ENCODE data around the gene C7orf25. TPM values are rescaled to one million over a fixed set of nuclear protein-coding genes. Genes with fewer than 3 reads are reported as not detected.

Gene C7orf25
- total and polyA plus RNA-seq, 2 of the 13 experiments (the other 11 are each of a cell fraction or from before 2014, with no cell fraction given): 0.37 to 1.3 TPM

DNA sequence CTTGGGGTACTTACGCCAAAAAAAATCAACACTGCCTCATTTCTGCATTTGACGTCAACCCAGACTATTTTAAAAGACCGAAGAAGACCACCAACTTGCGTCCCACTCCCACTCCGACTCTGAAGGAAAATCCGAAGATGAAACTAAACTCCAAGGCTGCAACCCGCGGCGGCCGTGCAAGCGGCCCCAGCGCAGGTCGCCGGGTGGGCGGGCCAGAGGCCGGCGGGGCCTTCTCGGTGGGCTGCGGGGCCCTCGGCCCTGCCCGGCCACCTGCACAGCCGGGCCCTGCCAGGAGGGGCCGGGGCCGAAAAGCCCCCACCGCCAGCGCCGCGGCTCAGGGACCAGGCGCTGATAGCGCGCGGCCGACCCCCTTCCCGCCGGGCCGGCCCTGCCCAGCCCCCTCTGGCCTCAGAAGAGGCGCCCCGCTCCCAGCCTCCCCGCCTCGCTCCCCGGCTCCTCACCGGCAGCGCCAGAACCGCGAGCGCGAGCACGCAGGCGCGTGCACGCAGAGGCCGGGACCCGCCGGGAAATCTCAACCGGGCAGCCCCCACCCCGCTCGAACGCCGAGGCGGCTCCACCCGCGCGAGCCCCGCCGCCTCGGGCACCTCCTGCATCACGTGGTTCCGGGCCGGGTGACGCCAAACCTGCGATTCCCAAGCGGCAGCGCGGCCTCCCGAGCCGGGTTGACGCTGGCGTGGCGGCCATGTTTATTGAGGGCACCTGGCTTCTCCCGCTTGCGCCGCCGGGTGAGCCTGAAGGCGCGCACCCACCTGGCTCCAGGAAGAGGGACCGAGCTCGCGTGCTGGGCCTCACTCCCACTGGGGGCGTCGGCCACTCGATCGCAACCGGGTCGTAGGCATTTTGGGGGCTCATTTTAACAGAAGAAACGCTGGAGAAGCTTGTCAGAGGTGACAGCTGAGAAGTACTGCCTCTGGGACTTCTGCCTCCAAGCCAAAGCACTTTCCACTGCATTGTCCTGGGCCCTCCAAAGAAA is at the start of gene C7orf25 (continued):
- TF ChIP-seq KDM2A (CRISPR knock-in tag; IDR thresholded peaks at IDR 0.05; ENCODE audit: borderline replicate concordance, low read depth) (peak; percentile 98), DNMT1 (CRISPR knock-in tag; IDR thresholded peaks at IDR 0.05) (peak; percentile 76; the same call in 1 of the 2 replicates), HDAC6 (IDR thresholded peaks at IDR 0.05; ENCODE audit: low read depth, low read length) (no peak), ZNF713 (CRISPR knock-in tag; IDR thresholded peaks at IDR 0.05) (0 out of 2 replicates have a peak, but pooled peaks have one; percentile 84), ATF7 (IDR thresholded peaks at IDR 0.05) (no peak), ATF7 (CRISPR knock-in tag; IDR thresholded peaks at IDR 0.05) (no peak), U2AF1 (optimal IDR thresholded peaks at IDR 0.05; ENCODE audit: low read depth, low read length) (peak; percentile 37), ZNF749 (CRISPR knock-in tag; IDR thresholded peaks at IDR 0.05; ENCODE audit: borderline replicate concordance) (peak; percentile 88; the same call in 1 of the 2 replicates), ZNF75D (CRISPR knock-in tag; IDR thresholded peaks at IDR 0.05; ENCODE audit: borderline replicate concordance) (no peak), MXD4 (CRISPR knock-in tag; IDR thresholded peaks at IDR 0.05) (no peak; the same call in none of the 2 replicates), HOXA3 (CRISPR knock-in tag; IDR thresholded peaks at IDR 0.05) (peak; percentile 94), ZNF616 (CRISPR knock-in tag; IDR thresholded peaks at IDR 0.05; ENCODE audit: low read depth) (peak; percentile 81; the same call in 1 of the 2 replicates)
- TF ChIP-seq, protein P1, sequence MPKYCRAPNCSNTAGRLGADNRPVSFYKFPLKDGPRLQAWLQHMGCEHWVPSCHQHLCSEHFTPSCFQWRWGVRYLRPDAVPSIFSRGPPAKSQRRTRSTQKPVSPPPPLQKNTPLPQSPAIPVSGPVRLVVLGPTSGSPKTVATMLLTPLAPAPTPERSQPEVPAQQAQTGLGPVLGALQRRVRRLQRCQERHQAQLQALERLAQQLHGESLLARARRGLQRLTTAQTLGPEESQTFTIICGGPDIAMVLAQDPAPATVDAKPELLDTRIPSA (CRISPR knock-in tag; IDR thresholded peaks at IDR 0.05; ENCODE audit: borderline replicate concordance): no peak; the same call in 1 of the 2 replicates
- TF ChIP-seq, protein P2, sequence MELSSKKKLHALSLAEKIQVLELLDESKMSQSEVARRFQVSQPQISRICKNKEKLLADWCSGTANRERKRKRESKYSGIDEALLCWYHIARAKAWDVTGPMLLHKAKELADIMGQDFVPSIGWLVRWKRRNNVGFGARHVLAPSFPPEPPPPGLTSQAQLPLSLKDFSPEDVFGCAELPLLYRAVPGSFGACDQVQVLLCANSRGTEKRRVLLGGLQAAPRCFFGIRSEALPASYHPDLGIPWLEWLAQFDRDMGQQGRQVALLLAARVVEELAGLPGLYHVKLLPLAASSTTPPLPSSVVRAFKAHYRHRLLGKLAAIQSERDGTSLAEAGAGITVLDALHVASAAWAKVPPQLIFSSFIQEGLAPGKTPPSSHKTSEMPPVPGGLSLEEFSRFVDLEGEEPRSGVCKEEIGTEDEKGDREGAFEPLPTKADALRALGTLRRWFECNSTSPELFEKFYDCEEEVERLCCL (CRISPR knock-in tag; IDR thresholded peaks at IDR 0.05; ENCODE audit: borderline replicate concordance): no peak
- TF ChIP-seq, protein P3, sequence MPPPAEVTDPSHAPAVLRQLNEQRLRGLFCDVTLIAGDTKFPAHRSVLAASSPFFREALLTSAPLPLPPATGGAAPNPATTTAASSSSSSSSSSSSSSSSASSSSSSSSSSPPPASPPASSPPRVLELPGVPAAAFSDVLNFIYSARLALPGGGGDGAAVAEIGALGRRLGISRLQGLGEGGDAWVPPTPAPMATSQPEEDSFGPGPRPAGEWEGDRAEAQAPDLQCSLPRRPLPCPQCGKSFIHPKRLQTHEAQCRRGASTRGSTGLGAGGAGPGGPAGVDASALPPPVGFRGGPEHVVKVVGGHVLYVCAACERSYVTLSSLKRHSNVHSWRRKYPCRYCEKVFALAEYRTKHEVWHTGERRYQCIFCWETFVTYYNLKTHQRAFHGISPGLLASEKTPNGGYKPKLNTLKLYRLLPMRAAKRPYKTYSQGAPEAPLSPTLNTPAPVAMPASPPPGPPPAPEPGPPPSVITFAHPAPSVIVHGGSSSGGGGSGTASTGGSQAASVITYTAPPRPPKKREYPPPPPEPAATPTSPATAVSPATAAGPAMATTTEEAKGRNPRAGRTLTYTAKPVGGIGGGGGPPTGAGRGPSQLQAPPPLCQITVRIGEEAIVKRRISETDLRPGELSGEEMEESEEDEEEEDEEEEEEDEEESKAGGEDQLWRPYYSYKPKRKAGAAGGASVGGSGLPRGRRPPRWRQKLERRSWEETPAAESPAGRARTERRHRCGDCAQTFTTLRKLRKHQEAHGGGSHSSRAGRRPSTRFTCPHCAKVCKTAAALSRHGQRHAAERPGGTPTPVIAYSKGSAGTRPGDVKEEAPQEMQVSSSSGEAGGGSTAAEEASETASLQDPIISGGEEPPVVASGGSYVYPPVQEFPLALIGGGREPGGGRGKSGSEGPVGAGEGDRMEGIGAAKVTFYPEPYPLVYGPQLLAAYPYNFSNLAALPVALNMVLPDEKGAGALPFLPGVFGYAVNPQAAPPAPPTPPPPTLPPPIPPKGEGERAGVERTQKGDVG (CRISPR knock-in tag; IDR thresholded peaks at IDR 0.05; ENCODE audit: borderline replicate concordance): peak; percentile 79
- TF ChIP-seq, protein P4, sequence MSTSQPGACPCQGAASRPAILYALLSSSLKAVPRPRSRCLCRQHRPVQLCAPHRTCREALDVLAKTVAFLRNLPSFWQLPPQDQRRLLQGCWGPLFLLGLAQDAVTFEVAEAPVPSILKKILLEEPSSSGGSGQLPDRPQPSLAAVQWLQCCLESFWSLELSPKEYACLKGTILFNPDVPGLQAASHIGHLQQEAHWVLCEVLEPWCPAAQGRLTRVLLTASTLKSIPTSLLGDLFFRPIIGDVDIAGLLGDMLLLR (CRISPR knock-in tag; IDR thresholded peaks at IDR 0.05): peak; percentile 81
- TF ChIP-seq, protein P5, sequence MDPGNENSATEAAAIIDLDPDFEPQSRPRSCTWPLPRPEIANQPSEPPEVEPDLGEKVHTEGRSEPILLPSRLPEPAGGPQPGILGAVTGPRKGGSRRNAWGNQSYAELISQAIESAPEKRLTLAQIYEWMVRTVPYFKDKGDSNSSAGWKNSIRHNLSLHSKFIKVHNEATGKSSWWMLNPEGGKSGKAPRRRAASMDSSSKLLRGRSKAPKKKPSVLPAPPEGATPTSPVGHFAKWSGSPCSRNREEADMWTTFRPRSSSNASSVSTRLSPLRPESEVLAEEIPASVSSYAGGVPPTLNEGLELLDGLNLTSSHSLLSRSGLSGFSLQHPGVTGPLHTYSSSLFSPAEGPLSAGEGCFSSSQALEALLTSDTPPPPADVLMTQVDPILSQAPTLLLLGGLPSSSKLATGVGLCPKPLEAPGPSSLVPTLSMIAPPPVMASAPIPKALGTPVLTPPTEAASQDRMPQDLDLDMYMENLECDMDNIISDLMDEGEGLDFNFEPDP (CRISPR knock-in tag; conservative IDR thresholded peaks at IDR 0.05): no peak
- TF ChIP-seq, protein P6, sequence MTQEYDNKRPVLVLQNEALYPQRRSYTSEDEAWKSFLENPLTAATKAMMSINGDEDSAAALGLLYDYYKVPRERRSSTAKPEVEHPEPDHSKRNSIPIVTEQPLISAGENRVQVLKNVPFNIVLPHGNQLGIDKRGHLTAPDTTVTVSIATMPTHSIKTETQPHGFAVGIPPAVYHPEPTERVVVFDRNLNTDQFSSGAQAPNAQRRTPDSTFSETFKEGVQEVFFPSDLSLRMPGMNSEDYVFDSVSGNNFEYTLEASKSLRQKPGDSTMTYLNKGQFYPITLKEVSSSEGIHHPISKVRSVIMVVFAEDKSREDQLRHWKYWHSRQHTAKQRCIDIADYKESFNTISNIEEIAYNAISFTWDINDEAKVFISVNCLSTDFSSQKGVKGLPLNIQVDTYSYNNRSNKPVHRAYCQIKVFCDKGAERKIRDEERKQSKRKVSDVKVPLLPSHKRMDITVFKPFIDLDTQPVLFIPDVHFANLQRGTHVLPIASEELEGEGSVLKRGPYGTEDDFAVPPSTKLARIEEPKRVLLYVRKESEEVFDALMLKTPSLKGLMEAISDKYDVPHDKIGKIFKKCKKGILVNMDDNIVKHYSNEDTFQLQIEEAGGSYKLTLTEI (CRISPR knock-in tag; conservative IDR thresholded peaks at IDR 0.05): no peak
